ENCODE results near the gene CDAN1.

DNA sequence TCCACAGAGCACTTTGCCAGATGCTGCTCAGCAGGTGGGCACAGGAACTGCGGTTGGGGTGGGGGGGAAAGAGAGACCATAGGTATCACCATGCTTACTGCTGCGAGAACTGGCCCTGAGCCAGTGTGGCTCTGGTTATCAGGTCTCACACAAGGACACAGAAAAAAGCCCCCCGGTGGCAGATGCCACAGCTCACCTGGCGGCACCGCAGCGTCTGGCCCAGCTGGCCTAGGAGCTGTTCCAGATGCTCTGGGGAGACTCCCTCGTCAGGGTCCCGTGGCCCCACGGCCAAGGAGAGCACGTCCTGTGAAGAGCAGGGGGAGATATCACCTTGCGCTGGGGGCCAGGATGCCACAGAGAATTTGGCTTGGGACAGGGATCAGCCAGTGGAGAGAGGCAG lies 10.8 kb downstream of the CDAN1 start:
- TF ChIP-seq FOXK2 (IDR thresholded peaks at IDR 0.05) (no peak), ARNT (IDR thresholded peaks at IDR 0.05) (no peak), FOXM1 (IDR thresholded peaks at IDR 0.05; ENCODE audit: borderline replicate concordance) (no peak), HDGF (IDR thresholded peaks at IDR 0.05; ENCODE audit: borderline replicate concordance) (no peak), SUZ12 (IDR thresholded peaks at IDR 0.05) (no peak), FOXA1 (IDR thresholded peaks at IDR 0.05) (no peak), CTBP1 (IDR thresholded peaks at IDR 0.05; ENCODE audit: borderline replicate concordance) (no peak), LEF1 (IDR thresholded peaks at IDR 0.05; ENCODE audit: borderline replicate concordance) (no peak), SP1 (IDR thresholded peaks at IDR 0.05) (no peak), NFRKB (IDR thresholded peaks at IDR 0.05) (no peak)
- TF ChIP-seq, protein P1, sequence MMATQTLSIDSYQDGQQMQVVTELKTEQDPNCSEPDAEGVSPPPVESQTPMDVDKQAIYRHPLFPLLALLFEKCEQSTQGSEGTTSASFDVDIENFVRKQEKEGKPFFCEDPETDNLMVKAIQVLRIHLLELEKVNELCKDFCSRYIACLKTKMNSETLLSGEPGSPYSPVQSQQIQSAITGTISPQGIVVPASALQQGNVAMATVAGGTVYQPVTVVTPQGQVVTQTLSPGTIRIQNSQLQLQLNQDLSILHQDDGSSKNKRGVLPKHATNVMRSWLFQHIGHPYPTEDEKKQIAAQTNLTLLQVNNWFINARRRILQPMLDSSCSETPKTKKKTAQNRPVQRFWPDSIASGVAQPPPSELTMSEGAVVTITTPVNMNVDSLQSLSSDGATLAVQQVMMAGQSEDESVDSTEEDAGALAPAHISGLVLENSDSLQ (IDR thresholded peaks at IDR 0.05), result no peak
